ENCODE measurements around the gene COL8A1.

- no peak for TF ChIP-seq CTCF (IDR thresholded peaks at IDR 0.05)
- no peak for TF ChIP-seq POLR2A (IDR thresholded peaks at IDR 0.05)
- no peak for TF ChIP-seq EP300 (IDR thresholded peaks at IDR 0.05)
Observed at GRCh38 chr3:99668044-99668443, 29.6 kb downstream of the COL8A1 start.

Measured in stomach (tissue), 4 donors.